Measurements from ENCODE around the gene HSF4.

HSF4 gene

GRCh38 chr16:67191411-67191994 is 27.0 kb downstream of the HSF4 start:
- H3K4me3 ChIP-seq (ENCODE audit: low read depth, low read length) = peak overlapping the region; percentile 52
- no peak for DNase-seq (ENCODE audit: low read depth)
- no peak for TF ChIP-seq CTCF (IDR thresholded peaks at IDR 0.05; ENCODE audit: insufficient read depth, low read depth, low read length, missing control alignments)

- peak within 1 kb of the TSS; percentile 95 for H3K4me3 ChIP-seq (ENCODE audit: low read depth, low read length)
- TF ChIP-seq CTCF (IDR thresholded peaks at IDR 0.05; ENCODE audit: insufficient read depth, low read depth, low read length, missing control alignments) = no peak
- peak; percentile 95 for DNase-seq (ENCODE audit: low read depth)
Measured at GRCh38 chr16:67191995-67192681, 27.6 kb downstream of the HSF4 start, which contains the start of gene E2F4. E2F4 (plus strand) TSS chr16:67192155; CDS start chr16:67192228, 73 bp downstream.

DNA sequence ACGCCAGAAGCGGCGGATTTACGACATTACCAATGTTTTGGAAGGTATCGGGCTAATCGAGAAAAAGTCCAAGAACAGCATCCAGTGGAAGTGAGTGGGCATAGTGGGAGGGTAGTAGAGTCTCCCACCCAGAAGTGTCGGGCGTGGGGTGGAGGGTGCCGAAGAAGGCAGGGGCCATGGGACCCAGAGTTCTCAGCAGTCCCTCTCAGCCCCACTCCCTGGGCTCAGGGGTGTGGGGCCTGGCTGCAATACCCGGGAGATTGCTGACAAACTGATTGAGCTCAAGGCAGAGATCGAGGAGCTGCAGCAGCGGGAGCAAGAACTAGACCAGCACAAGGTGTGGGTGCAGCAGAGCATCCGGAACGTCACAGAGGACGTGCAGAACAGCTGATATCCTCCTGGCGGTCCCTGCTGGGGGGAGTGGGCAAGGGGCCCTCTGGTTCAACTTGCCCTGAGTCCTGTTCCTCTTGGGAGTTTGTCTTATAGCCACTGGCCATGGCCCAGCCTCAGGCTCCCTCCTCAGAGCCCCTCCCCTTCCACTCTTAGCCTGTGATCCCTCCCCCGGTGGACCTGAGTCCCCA is 28.3 kb downstream of the HSF4 start:
- H3K4me3 ChIP-seq (ENCODE audit: low read depth, low read length) = peak overlapping the region; percentile 95
- no peak for TF ChIP-seq CTCF (IDR thresholded peaks at IDR 0.05; ENCODE audit: insufficient read depth, low read depth, low read length, missing control alignments)
- no peak for DNase-seq (ENCODE audit: low read depth)

DNA sequence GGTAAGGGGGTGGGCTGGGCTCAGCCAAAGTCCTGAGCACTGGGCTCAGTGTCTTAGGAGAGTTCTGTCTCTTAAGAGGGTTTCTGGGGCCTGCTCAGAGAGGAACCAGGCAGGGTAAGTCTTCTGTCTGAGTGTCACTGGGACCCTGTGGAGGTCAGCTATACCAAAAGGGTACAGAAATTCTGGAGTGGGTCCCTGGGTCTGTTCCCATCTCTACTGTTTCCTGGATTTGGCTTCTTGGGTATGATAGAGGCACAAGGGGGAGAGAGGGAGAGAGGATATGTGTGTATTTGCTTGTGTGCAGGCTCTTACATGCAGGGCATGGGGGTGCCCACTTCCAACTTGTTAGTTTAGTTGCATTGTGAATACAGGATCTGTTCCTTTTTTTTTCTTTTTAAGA is 29.0 kb downstream of the HSF4 start:
- peak overlapping the region; percentile 95 for H3K4me3 ChIP-seq (ENCODE audit: low read depth, low read length)
- no peak for TF ChIP-seq CTCF (IDR thresholded peaks at IDR 0.05; ENCODE audit: insufficient read depth, low read depth, low read length, missing control alignments)
- DNase-seq (ENCODE audit: low read depth) = no peak

- H3K4me3 ChIP-seq (ENCODE audit: low read depth, low read length) = no peak overlapping the region
- DNase-seq (ENCODE audit: low read depth) = no peak
- TF ChIP-seq CTCF (IDR thresholded peaks at IDR 0.05; ENCODE audit: insufficient read depth, low read depth, low read length, missing control alignments) = no peak
Measured at GRCh38 chr16:67194260-67194659, 29.7 kb downstream of the HSF4 start.

DNA sequence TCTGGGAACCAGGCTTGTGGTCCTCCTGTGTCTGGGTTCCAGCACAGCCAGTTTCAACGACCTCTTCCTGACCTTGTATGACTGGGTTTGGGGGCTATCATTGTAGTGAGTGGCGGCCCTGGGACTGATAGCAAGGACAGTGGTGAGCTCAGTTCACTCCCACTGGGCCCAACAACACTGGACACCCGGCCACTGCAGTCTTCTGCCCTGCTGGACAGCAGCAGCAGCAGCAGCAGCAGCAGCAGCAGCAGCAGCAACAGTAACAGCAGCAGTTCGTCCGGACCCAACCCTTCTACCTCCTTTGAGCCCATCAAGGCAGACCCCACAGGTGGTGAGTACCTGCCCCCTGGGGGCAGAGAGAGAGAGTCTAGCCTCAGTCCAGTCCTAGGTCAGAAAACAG is 31.1 kb downstream of the HSF4 start:
- H3K4me3 ChIP-seq (ENCODE audit: low read depth, low read length) = no peak overlapping the region
- no peak for DNase-seq (ENCODE audit: low read depth)
- no peak for TF ChIP-seq CTCF (IDR thresholded peaks at IDR 0.05; ENCODE audit: insufficient read depth, low read depth, low read length, missing control alignments)
